SU-DHL-6 (cell line): ENCODE measurements around the gene MB.

Source experiments
- H2AFZ ChIP-seq: fragments of 200-600 bp; sonication (generic); 2 replicates; pipeline ENCODE4 v1.6.1; 2014; ENCODE audit warnings: low read depth, mild to moderate bottlenecking, moderate library complexity, mixed read lengths, antibody characterized with exemption, low read length; ENCODE audit not compliant: severe bottlenecking
- H3F3A ChIP-seq: fragments of 200-600 bp; shearing (Covaris generic); 2 replicates; pipeline ENCODE4 v1.6.0; 2016; ENCODE audit warnings: antibody characterized with exemption, mild to moderate bottlenecking; ENCODE audit not compliant: insufficient read depth
- H3K27ac ChIP-seq: fragments of 200-600 bp; sonication (generic); 2 replicates; pipeline ENCODE4 v1.5.1; 2016; ENCODE audit warnings: low read depth, mild to moderate bottlenecking, low read length, moderate library complexity, mixed read lengths
- H3K27me3 ChIP-seq: fragments of 200-600 bp; sonication (generic), shearing (Covaris generic); 2 replicates; pipeline ENCODE4 v1.6.0; 2014; ENCODE audit warnings: mild to moderate bottlenecking, low read length
- H3K36me3 ChIP-seq: fragments of 200-600 bp; sonication (generic); 2 replicates; pipeline ENCODE4 v1.6.1; 2014; ENCODE audit warnings: mild to moderate bottlenecking, low read length, mixed read lengths
- H3K4me2 ChIP-seq: fragments of 300-600, 200-600 bp; shearing (Covaris generic), sonication (generic); 2 replicates; pipeline ENCODE4 v1.6.0; 2014; ENCODE audit warnings: low read length, low read depth, mild to moderate bottlenecking; ENCODE audit not compliant: poor library complexity, severe bottlenecking
- H3K4me3 ChIP-seq: fragments of 200-600 bp; sonication (generic); 2 replicates; pipeline ENCODE4 v1.5.1; 2014; ENCODE audit warnings: antibody characterized with exemption, low read length, mild to moderate bottlenecking, mixed read lengths; ENCODE audit not compliant: insufficient read depth, poor library complexity, severe bottlenecking
- H3K79me2 ChIP-seq: fragments of 200-600 bp; sonication (generic); 2 replicates; pipeline ENCODE4 v1.6.1; 2014; ENCODE audit warnings: mild to moderate bottlenecking, low read length, moderate library complexity; ENCODE audit not compliant: insufficient read depth
- H3K9ac ChIP-seq: fragments of 200-600 bp; sonication (generic); 2 replicates; pipeline ENCODE4 v1.7.0; 2014; ENCODE audit warnings: mild to moderate bottlenecking, low read length
- H3K9me2 ChIP-seq: fragments of 200-600 bp; sonication (generic); replicated peaks from 2 replicates; pipeline ENCODE4 v1.6.1; 2014; ENCODE audit warnings: low read length; ENCODE audit not compliant: insufficient read depth
- H3K9me3 ChIP-seq: fragments of 200-600 bp; sonication (generic); 2 replicates; pipeline ENCODE4 v1.6.1; 2014; ENCODE audit warnings: low read length, mixed read lengths; ENCODE audit not compliant: insufficient read depth
- H4K20me1 ChIP-seq: fragments of 200-600 bp; sonication (generic); 2 replicates; pipeline ENCODE4 v1.6.1; 2014; ENCODE audit warnings: low read depth, mild to moderate bottlenecking, antibody characterized with exemption, low read length, moderate library complexity, mixed read lengths
- EZH2phosphoT487 ChIP-seq: fragments of 200-600 bp; sonication (generic), shearing (Covaris generic); conservative IDR thresholded peaks from 2 replicates; pipeline ENCODE4 v1.6.1; 2018; ENCODE audit warnings: mild to moderate bottlenecking, antibody characterized with exemption, low read length, moderate library complexity, mixed read lengths
- TF ChIP-seq, protein P1 (sequence below): fragments of 200-600 bp; sonication (generic); IDR thresholded peaks from one replicate; pipeline ENCODE4 v1.5.1; 2017; ENCODE audit warnings: antibody characterized with exemption, mild to moderate bottlenecking, low read length, moderate library complexity; ENCODE audit not compliant: insufficient read depth, poor library complexity, severe bottlenecking

The MB gene

GRCh38 chr22:35630891-35631290 lies 13.8 kb upstream of the MB start:
- H4K20me1 ChIP-seq = no peaks in the 10 kb centered on the region
- TF ChIP-seq EZH2phosphoT487 = no peak
- TF ChIP-seq, protein P1, sequence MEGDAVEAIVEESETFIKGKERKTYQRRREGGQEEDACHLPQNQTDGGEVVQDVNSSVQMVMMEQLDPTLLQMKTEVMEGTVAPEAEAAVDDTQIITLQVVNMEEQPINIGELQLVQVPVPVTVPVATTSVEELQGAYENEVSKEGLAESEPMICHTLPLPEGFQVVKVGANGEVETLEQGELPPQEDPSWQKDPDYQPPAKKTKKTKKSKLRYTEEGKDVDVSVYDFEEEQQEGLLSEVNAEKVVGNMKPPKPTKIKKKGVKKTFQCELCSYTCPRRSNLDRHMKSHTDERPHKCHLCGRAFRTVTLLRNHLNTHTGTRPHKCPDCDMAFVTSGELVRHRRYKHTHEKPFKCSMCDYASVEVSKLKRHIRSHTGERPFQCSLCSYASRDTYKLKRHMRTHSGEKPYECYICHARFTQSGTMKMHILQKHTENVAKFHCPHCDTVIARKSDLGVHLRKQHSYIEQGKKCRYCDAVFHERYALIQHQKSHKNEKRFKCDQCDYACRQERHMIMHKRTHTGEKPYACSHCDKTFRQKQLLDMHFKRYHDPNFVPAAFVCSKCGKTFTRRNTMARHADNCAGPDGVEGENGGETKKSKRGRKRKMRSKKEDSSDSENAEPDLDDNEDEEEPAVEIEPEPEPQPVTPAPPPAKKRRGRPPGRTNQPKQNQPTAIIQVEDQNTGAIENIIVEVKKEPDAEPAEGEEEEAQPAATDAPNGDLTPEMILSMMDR = no peak
- no peaks in the 10 kb centered on the region for H3K9me3 ChIP-seq
- no peaks in the 10 kb centered on the region for H3K9me2 ChIP-seq
- no peak overlapping the region for H3K4me2 ChIP-seq
- H3K27me3 ChIP-seq = no peaks in the 10 kb centered on the region
- no peaks in the 10 kb centered on the region; the same call in 1 of the 2 replicates for H3F3A ChIP-seq
- no peaks in the 10 kb centered on the region for H3K79me2 ChIP-seq
- no peak overlapping the region for H3K27ac ChIP-seq
- no peak overlapping the region for H3K9ac ChIP-seq
- H3K4me3 ChIP-seq = no peak overlapping the region
- no peaks in the 10 kb centered on the region for H3K36me3 ChIP-seq
- H2AFZ ChIP-seq = no peak overlapping the region

DNA sequence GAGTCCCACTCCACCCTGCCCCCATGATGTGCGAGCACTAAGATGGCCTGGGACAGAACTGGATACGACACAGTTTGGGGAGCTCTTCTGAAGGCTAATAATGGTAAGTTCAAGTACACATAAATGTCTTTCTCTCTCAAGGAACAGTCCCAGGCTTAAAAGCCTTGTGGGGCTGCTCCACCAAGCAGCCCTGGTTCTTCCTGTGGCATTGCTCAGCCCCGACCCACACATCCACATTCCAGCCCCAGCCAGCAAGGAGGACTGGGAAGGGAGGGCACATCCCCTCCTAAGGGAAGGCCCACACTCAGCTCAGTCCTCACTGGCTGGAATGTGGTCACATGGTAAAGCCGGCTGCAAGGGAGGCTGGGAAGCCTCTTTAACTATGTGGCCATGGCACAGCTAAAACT lies 13.3 kb upstream of the MB start:
- H2AFZ ChIP-seq = no peak overlapping the region
- no peaks in the 10 kb centered on the region for H3K79me2 ChIP-seq
- H3K4me3 ChIP-seq = no peak overlapping the region
- no peak overlapping the region for H3K27ac ChIP-seq
- no peaks in the 10 kb centered on the region for H3K9me3 ChIP-seq
- no peak overlapping the region for H3K4me2 ChIP-seq
- no peaks in the 10 kb centered on the region for H3K27me3 ChIP-seq
- TF ChIP-seq, protein P1 = no peak
- no peak for TF ChIP-seq EZH2phosphoT487
- H3K9ac ChIP-seq = no peak overlapping the region
- no peaks in the 10 kb centered on the region; the same call in 1 of the 2 replicates for H3F3A ChIP-seq
- no peaks in the 10 kb centered on the region for H4K20me1 ChIP-seq
- no peaks in the 10 kb centered on the region for H3K9me2 ChIP-seq
- H3K36me3 ChIP-seq = no peaks in the 10 kb centered on the region

- TF ChIP-seq, protein P1 = no peak
- TF ChIP-seq EZH2phosphoT487 = no peak
- H2AFZ ChIP-seq = no peak overlapping the region
- no peak overlapping the region for H3K27ac ChIP-seq
- H3K9me2 ChIP-seq = no peaks in the 10 kb centered on the region
- H3K9ac ChIP-seq = no peak overlapping the region
- no peaks in the 10 kb centered on the region for H3K79me2 ChIP-seq
- no peaks in the 10 kb centered on the region for H4K20me1 ChIP-seq
- H3K9me3 ChIP-seq = no peaks in the 10 kb centered on the region
- H3F3A ChIP-seq = no peaks in the 10 kb centered on the region; the same call in 1 of the 2 replicates
- H3K36me3 ChIP-seq = no peaks in the 10 kb centered on the region
- H3K27me3 ChIP-seq = no peaks in the 10 kb centered on the region
- H3K4me3 ChIP-seq = no peak overlapping the region
- H3K4me2 ChIP-seq = no peak overlapping the region
Observed at GRCh38 chr22:35629406-35630216, 12.5 kb upstream of the MB start.
